ENCODE data around the gene ZBBX.

The ZBBX gene

DNA sequence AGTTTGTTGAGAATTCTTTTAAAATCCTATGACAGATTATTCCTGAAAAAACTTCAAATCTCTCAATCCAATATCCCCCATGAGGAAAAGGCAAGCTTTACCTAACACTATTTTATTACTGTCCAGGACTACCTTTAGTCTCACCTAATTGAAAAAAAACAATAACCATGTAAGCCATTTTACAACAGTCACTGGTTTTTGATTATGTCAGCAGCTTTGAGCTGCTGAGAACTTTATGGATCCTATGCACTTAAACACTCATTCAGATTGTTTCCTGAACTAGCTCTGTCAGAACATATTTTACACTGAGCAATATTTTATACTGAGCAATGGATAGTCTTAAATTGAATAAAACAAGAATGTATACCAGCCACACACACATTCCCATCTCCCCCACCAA, 79.9 kb downstream of the ZBBX start:
- no peak overlapping the region for H3K27ac ChIP-seq (replicated peaks)
- no peaks in the 10 kb centered on the region for H3K27me3 ChIP-seq (ENCODE audit: insufficient read depth, poor library complexity, severe bottlenecking)
- TF ChIP-seq POLR2AphosphoS5 (IDR thresholded peaks at IDR 0.05; ENCODE audit: low read depth) = no peak
- no peak for TF ChIP-seq REST (IDR thresholded peaks at IDR 0.05; ENCODE audit: insufficient replicate concordance, low read depth)
- no peak for TF ChIP-seq CTCF (IDR thresholded peaks at IDR 0.05; ENCODE audit: insufficient read depth, low read length)
- no peak for TF ChIP-seq GABPA (IDR thresholded peaks at IDR 0.05; ENCODE audit: low read depth)
- no peak for TF ChIP-seq SPI1 (IDR thresholded peaks at IDR 0.05; ENCODE audit: borderline replicate concordance, low read depth)
- no peak overlapping the region for H3K4me3 ChIP-seq (replicated peaks; ENCODE audit: insufficient read depth, low read length)
- DNase-seq (ENCODE audit: low read depth in 1 of 2, low spot score in 1 of 2) = no peak

DNA sequence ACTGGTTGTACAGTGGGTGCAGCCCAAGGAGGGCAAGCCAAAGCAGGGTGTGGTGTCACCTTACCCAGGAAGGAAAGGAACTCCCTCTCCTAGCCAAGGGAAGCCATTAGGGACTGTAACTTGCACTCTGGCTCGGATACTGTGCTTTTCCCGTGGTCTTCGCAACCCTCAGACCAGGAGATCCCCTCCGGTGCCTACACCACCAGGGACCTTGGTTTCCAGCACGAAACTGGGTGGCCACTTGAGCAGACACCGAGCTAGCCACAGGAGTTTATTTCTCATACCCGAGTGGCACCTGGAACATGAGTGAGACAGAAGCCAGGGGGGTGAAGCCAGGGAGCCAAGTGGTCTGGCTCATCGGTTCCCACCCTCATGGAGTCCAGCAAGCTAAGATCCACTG, 90.7 kb downstream of the ZBBX start:
- Histone ChIP-seq H3K27me3 (ENCODE audit: insufficient read depth, poor library complexity, severe bottlenecking) (no peaks in the 10 kb centered on the region), H3K4me3 (replicated peaks; ENCODE audit: insufficient read depth, low read length) (no peak overlapping the region), H3K27ac (replicated peaks) (no peak overlapping the region)
- DNase-seq (ENCODE audit: low read depth in 1 of 2, low spot score in 1 of 2) = no peak
- TF ChIP-seq SPI1 (IDR thresholded peaks at IDR 0.05; ENCODE audit: borderline replicate concordance, low read depth) (no peak), POLR2AphosphoS5 (IDR thresholded peaks at IDR 0.05; ENCODE audit: low read depth) (no peak), CTCF (IDR thresholded peaks at IDR 0.05; ENCODE audit: insufficient read depth, low read length) (no peak), REST (IDR thresholded peaks at IDR 0.05; ENCODE audit: insufficient replicate concordance, low read depth) (no peak), GABPA (IDR thresholded peaks at IDR 0.05; ENCODE audit: low read depth) (no peak)

GRCh38 chr3:167288737-167289136, 91.4 kb downstream of the ZBBX start:
- no peak overlapping the region for H3K4me3 ChIP-seq (replicated peaks; ENCODE audit: insufficient read depth, low read length)
- H3K27me3 ChIP-seq (ENCODE audit: insufficient read depth, poor library complexity, severe bottlenecking) = no peaks in the 10 kb centered on the region
- TF ChIP-seq CTCF (IDR thresholded peaks at IDR 0.05; ENCODE audit: insufficient read depth, low read length) = no peak
- no peak for TF ChIP-seq GABPA (IDR thresholded peaks at IDR 0.05; ENCODE audit: low read depth)
- no peak for TF ChIP-seq POLR2AphosphoS5 (IDR thresholded peaks at IDR 0.05; ENCODE audit: low read depth)
- no peak for TF ChIP-seq SPI1 (IDR thresholded peaks at IDR 0.05; ENCODE audit: borderline replicate concordance, low read depth)
- no peak for TF ChIP-seq REST (IDR thresholded peaks at IDR 0.05; ENCODE audit: insufficient replicate concordance, low read depth)
- DNase-seq (ENCODE audit: low read depth in 1 of 2, low spot score in 1 of 2) = no peak
- no peak overlapping the region for H3K27ac ChIP-seq (replicated peaks)

All from HL-60 (cell line).